ENCODE results near the gene MYO6.

- TF ChIP-seq CTCF (IDR thresholded peaks at IDR 0.05) (no peak), POLR2A (IDR thresholded peaks at IDR 0.05) (no peak), POLR2AphosphoS5 (IDR thresholded peaks at IDR 0.05; ENCODE audit: insufficient read depth in 1 of 2, low read depth in 1 of 2) (no peak)
Measured at GRCh38 chr6:75882734-75883133, 133.7 kb downstream of the MYO6 start.
